HG03378 (cell line): Measurements from ENCODE around the gene EEF1AKMT3.
A peak's percentile ranks its signal among the peaks of the same experiment; 100 is the strongest.

Experiments
- ATAC-seq: cut with Tn5 transposase; IDR thresholded peaks from one replicate; pipeline ENCODE4 v1.9.1; 2021; ENCODE audit warnings: mild to moderate bottlenecking, moderate library complexity; ENCODE audit not compliant: unreplicated experiment

Gene EEF1AKMT3

DNA sequence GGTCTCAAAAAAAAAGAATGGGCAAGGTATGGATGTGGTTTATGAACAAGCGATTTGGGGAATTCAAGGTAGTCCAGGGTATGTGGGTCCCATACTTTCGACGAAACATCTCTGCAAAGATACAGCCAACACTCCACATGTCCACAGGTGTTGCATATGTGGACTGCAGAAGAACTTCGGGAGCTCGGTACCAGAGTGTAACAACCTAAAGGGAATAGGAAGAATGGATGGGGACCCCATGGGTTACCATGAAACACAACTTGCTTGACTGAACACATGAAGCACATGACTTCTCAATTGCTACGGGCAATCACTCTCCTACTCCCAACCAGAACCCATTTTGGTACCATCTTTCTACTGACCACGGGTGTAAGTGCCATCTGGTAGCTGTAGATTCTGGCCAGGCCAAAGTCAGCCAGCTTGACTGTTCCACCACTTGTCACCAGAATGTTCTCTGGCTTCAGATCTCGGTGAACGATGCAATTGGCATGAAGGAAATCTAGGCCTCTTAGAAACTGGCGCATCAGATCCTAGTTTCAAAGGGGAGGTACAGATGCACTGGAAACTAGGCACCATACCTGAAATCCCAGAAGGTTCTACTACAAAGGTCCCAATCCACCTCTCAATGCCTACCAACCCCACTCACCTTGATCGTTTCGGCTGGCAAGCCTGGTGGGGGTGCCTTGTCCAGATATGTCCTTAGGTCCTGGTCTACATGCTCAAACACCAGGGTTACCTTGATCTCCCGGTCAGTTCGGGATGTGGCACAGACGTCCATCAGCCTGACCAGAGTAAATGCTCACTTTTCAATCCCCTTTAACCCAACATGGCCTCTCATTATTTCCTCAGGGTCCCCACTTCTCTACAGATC, 21.6 kb upstream of the EEF1AKMT3 start:
- no peak for ATAC-seq

GRCh38 chr12:57751432-57751787, 21.0 kb upstream of the EEF1AKMT3 start:
- no peak for ATAC-seq

GRCh38 chr12:57751788-57752667, 20.4 kb upstream of the EEF1AKMT3 start, which contains the start of gene CDK4:
Gene CDK4, minus strand, starts transcription at chr12:57752310. Its CDS starts 593 bp downstream, at chr12:57751717.
- ATAC-seq: peak; percentile 70

GRCh38 chr12:57752668-57753000, 19.8 kb upstream of the EEF1AKMT3 start:
- ATAC-seq: no peak

GRCh38 chr12:57753756-57754337, 18.6 kb upstream of the EEF1AKMT3 start:
- ATAC-seq: no peak

DNA sequence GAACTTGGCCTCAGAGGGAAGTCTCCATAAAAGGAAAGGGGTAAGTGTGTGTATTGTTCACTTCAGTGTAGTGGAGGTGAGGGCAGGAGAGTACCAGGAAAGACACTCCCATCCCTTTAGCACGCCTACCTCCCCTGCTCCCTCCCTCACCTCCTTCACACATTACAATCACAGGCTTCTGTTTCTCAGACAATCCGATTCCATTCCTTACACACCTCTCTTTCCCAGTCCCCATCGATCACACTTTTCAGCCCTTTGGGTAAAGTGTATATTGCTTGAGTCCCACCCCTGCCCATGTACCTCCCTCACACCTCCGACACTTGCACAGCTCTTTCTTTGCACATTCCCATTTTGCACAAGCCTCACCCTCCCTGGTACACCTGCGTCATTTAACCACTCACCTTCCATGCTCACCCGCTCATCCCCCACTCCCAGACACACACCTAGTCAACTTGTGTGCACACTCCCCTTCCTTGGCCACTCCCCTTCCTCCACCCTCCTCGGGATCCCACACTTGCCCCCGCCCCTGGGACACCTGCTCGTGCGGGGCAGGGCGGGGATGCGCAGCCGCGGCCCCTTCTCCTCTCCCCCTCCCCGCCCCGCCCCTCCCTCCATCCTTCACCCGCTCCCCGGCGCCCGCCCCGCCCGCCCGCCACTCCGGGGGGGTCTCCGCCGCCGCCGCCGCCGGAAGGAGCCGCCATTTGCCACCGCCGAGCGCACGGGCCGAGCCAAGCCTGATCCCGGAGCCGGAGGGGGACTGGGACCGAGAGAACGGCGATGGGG, 17.8 kb upstream of the EEF1AKMT3 start, which contains the start of gene MARCHF9:
MARCHF9 (plus strand) TSS at position 693 of the 783 bp plus-strand sequence. CDS start 426 bp downstream, outside the sequence.
- no peak for ATAC-seq

DNA sequence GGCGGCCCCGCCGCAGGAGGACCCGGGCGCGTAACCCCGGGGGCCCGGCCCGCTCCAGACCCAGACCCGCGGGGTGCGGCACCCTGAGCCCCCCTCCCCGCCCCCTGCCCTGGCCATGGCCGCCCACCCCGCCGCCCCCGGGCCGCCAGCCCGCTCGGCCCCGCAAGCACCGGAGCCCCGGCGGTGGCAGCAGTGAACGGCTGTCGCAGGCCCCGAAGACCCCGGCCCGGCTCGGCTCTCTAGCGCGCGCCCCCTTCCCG, 17.3 kb upstream of the EEF1AKMT3 start:
- no peak for ATAC-seq

DNA sequence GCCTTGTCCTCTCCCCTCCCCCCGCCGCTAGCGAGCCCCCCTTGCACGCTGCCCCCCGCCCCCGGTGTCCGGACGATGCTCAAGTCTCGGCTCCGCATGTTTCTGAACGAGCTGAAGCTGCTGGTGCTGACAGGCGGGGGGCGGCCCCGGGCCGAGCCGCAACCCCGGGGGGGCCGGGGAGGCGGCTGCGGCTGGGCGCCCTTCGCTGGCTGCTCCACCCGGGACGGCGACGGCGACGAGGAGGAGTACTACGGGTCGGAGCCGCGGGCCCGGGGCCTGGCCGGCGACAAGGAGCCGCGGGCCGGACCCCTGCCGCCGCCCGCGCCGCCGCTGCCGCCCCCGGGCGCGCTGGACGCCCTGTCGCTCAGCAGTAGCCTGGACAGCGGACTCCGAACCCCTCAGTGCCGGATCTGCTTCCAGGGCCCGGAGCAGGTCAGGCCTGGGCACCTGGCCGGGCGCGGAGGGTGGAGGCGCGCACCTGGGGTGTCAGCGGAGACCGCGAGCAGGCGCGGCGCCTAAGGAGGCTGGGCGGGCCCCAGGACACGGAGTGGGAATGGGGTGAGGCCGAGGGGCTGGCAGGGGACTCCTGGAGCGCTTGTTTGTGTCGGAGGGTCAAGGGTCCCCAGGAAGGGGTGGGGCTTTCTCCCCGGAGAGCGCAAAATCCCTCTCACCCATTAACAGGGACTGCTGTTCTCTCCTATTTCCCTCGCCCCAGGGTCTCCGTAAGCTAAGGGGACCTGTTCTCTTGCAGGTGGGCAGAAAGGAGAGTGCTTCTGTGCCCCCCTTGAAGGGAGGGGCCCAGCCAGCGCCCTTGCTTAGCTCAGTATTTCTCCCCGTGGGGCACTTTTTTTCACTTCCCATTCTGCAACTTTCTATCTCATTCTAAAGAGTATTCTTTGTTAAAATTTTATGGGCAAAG, 16.7 kb upstream of the EEF1AKMT3 start:
- ATAC-seq: no peak

DNA sequence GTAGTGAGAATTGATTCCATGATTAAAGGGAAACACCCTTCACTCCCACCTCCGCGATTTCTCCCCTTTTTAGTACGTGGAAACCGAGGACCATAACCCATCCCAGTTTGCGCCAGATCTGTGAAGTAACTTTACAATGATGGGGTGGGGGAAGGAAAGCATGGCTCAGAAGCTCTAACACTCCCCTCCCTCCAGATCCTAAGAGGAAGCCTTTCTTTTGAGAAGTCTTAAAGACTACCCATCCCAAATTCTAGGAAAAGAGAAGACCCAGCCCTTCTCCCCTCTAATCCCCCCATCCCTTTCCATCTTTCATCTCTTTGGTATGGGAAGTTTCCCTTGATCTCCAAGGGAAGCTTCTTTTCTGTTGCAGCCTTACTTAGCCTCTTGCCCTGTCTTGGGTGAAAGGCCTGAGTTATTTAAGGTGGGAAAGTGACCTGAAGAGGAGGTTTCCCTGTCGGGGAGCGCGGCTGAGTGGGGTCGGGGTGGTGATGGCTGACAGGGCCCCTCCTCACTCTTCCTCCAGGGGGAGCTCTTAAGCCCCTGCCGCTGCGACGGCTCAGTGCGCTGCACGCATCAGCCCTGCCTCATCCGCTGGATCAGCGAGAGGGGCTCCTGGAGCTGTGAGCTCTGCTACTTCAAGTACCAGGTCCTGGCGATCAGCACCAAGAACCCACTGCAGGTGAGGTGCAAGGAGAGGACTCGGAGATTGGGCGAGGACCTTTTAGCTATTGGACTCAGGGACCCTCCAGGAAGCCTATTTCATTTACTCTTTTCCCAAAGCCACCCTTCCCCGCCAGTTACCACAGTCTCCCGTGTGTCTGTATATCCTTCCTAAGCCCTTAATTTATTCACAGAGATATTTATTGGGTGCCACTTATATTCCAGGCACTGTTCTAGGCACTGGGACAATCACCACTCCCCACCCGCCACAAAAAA, 15.7 kb upstream of the EEF1AKMT3 start:
- peak; percentile 19 for ATAC-seq

DNA sequence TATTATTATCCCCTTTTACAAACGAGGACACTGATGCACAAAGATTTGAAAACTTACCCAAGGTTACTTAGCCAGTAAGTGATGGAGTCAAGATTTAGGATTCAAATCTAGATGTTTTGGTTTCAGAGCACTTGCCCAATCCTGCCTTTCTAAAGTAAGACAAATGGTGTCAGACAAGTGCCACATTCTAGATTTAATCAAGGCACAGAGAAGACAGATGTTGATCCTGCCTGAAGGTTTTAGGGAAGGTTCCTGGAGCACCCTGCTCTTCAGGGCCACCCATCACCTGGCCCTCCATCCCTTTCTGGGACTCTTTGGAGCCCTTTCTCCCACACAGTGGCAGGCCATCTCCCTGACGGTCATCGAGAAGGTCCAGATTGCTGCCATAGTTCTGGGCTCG, 14.6 kb upstream of the EEF1AKMT3 start:
- no peak for ATAC-seq

- ATAC-seq: no peak
Observed at GRCh38 chr12:57758552-57759359, 13.7 kb upstream of the EEF1AKMT3 start.

GRCh38 chr12:57759360-57759980, 12.9 kb upstream of the EEF1AKMT3 start:
- peak; percentile 45 for ATAC-seq

GRCh38 chr12:57760347-57760982, 11.9 kb upstream of the EEF1AKMT3 start:
- no peak for ATAC-seq

DNA sequence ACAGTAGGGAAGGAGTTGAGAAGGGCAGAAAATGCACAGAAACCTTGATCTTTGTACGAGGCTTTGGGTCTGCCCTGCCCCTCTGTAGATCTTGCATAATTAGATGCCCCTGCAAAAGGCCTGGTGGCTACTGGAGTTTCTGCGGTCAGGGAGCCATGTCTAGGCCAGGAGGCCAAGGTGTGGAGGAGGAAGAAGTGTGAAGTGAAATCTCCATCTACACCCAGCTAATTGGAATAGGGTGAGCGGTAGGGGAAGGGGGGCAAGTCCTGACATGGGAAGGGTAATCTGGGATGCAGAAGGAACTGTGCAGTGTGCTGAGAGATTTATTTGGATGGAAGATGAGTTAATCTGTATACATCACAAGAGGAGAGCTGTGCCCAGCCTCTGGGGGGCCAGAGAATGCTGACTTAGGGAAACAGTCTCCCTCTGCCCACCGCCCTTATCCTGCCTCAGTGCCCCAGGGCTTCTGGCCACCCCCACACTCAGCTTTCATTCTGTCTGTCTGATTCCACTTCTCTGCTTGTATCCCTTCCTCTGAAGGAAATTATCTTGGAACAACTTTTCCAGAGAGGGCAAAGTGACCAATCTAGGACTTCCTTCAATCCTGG, 10.9 kb upstream of the EEF1AKMT3 start:
- ATAC-seq: no peak

GRCh38 chr12:57762463-57762862, 10.0 kb upstream of the EEF1AKMT3 start:
- ATAC-seq: no peak

DNA sequence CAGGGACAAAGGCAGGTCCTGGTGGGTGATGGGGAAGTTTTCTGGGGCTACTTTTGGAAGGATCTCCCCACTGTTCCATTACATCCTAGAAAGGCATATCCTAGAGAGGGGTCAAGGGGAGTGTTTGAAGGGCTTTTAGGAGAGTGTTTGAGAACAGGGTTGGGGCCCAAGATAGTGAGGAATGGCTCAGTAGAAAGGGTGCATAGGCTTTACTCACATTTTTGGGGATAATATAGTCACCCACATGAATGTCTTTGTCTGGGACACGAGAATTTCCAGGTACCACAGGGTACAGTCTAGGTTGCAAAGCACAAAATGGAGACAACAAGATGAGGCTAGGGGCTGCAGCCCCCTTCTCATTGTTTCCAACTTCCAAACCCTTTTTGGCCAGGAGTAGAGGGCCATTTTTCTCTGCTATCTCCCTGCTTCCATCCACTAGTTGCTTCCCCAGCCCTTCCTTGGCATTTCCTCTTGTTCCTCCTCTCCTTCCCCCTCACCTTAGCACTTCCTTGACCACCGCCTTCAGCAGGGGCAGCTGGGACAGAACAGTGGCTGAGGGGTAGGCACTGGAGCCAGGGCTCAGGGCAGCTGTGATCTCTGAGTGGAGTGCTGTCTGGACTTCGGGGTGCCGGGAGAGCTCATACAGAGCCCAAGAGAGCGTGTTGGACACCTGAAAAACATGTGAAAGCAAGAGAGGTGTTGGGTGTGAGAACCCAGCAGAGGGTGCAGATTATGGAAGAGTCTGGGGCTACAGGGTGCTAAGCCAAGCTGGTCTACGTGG, 8.3 kb upstream of the EEF1AKMT3 start:
- no peak for ATAC-seq
